Pancreas (tissue), 10 donors: Measurements from ENCODE around the gene TMA7. TPM values are rescaled to one million over a fixed set of nuclear protein-coding genes. Genes with fewer than 3 reads are reported as not detected.
"Not testable (repeated sequence)": the region's sequence is repeated elsewhere in the genome, so short reads cannot be mapped to it uniquely, and the experiment has no call there.

ENCODE experiments used
- ATAC-seq, 4 donors: fragments of 200-7000 bp; cut with Tn5 transposase; one replicate each; pipeline versions ENCODE4 v1.8.0 to v1.9.1; 2020; ENCODE audit warnings: mild to moderate bottlenecking in 4 of 4, moderate library complexity in 4 of 4
- DNase-seq, 6 donors: peaks; one replicate each; pipeline ENCODE4 v3.0.0-alpha.2; 2020
- FAIRE-seq: peaks from 2 replicates; lab custom pipeline; 2012; peaks lifted over from hg19 to GRCh38; lab: Jason Lieb, UNC
- H3K27ac ChIP-seq, 4 donors: fragments of 200-600 bp; sonication (generic); 1 replicate in 3 of 4; 2 replicates in 1 of 4; pipeline versions ENCODE4 v1.5.0 to v1.8.0; 2020
- H3K27me3 ChIP-seq, 4 donors: fragments of 200-600 bp; one replicate each; pipeline ENCODE4 v1.8.0; 2021
- H3K36me3 ChIP-seq, 3 donors: fragments of 200-600 bp; sonication (generic) in 1 of 3; one replicate each; pipeline versions ENCODE4 v1.5.0 to v1.8.0; 2020 to 2021
- H3K4me1 ChIP-seq, 3 donors: fragments of 200-600 bp; one replicate each; pipeline ENCODE4 v1.8.0; 2021
- H3K4me3 ChIP-seq, 4 donors: fragments of 200-600 bp; sonication (generic) in 2 of 4; one replicate each; pipeline versions ENCODE4 v1.5.0 to v1.8.0; 2020 to 2021
- H3K9me3 ChIP-seq, 4 donors: fragments of 200-600 bp; one replicate each; pipeline ENCODE4 v1.8.0; 2021
- WGBS, 2 donors: extraction: QIAGEN DNeasy Blood & Tissue Kit; methylation state at CpG; one replicate each; pipeline ENCODE4 v1.1.7; 2013; 5-methylcytosine and 5-hydroxymethylcytosine counted together
- intact Hi-C, 3 donors: fragments of 100-400 bp; cut with DNase I; formaldehyde crosslinking; loops; one replicate each; pipeline versions ENCODE4 v1.11.1 to v1.14.2; 2022
- polyA plus RNA-seq, 2 donors: library from polyadenylated mRNA; stranded (reverse); fragments of 200-250 nt; gene quantifications; one replicate each; pipeline ENCODE4 v1.2.3, GENCODE V29; 2013
- total RNA-seq, 6 donors: library from RNA; stranded (reverse); fragmentation: NEBNext Ultra II Directional in 4 of 6; extraction: Animal tissue kit (Norgen Biotek cat#: 25700) in 4 of 6; gene quantifications; one replicate each; pipeline versions ENCODE4 v1.2.1 to v1.2.4, GENCODE V29; 2021 to 2023
- TF ChIP-seq, protein P1 (sequence below), 4 donors: fragments of 200-600 bp; sonication (generic) in 3 of 4; IDR thresholded peaks; one replicate each; pipeline versions ENCODE4 v1.5.0 to v1.8.0; 2021; ENCODE audit warnings: antibody characterized with exemption in 4 of 4
- donor health status: healthy with polysubstance abuse.
- donor health status: DM: no; HTN: no; CAD: no; lungs with moderate emphysema.
- donor health status: DM: no; HTN: no; CAD: no.
- donor health status: control.
- donor health status: control.
- donor health status: Bipolar disorder and iron deficiency.
- donor health status: DM: yes; HTN: yes; CAD: no.
- donor health status: DM: no; HTN: no; CAD: no.
- donor health status: DM: no; HTN: no; CAD: no.
- donor health status: DM: yes; HTN: yes; CAD: no.

The TMA7 gene
- total and polyA plus RNA-seq, 8 donors: 59.0 to 320 (median 72.5) TPM

DNA sequence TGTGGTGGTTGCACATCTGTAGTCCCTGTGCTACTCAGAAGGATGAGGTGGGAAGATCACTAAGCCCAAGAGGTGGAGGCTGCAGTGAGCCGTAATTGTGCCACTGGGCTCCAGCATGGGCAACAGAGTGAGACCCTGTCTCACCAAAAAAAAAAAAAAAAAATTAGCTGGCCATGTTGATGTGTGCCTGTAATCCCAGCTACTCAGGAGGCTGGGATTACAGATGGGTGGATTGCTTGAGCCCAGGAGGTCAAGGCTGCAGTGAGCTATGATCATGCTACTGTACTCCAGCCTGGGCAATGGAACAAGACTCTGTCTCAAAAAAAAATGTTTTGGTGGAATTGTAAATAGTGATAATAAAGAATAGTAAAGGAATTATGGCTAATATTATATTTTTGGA is 16.4 kb downstream of the TMA7 start:
- peaks cover 0 to 42% (median 13%) of the 10 kb centered on the region in 3 donors for H3K36me3 ChIP-seq
- ATAC-seq: no peak
- DNase-seq: no peak
- intact Hi-C loops: no loop called here
- FAIRE-seq: no peak
- no peaks in the 10 kb centered on the region for H3K27me3 ChIP-seq
- H3K27ac ChIP-seq: no peak overlapping the region
- TF ChIP-seq, protein P1, sequence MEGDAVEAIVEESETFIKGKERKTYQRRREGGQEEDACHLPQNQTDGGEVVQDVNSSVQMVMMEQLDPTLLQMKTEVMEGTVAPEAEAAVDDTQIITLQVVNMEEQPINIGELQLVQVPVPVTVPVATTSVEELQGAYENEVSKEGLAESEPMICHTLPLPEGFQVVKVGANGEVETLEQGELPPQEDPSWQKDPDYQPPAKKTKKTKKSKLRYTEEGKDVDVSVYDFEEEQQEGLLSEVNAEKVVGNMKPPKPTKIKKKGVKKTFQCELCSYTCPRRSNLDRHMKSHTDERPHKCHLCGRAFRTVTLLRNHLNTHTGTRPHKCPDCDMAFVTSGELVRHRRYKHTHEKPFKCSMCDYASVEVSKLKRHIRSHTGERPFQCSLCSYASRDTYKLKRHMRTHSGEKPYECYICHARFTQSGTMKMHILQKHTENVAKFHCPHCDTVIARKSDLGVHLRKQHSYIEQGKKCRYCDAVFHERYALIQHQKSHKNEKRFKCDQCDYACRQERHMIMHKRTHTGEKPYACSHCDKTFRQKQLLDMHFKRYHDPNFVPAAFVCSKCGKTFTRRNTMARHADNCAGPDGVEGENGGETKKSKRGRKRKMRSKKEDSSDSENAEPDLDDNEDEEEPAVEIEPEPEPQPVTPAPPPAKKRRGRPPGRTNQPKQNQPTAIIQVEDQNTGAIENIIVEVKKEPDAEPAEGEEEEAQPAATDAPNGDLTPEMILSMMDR (IDR thresholded peaks at IDR 0.05): no peak
- H3K4me1 ChIP-seq: no peaks in the 10 kb centered on the region
- H3K4me3 ChIP-seq: no peak overlapping the region
- 95 to 98% methylated on average over 1 of the region's 1 CpG for WGBS, 2 donors
- H3K9me3 ChIP-seq: no peaks in the 10 kb centered on the region

DNA sequence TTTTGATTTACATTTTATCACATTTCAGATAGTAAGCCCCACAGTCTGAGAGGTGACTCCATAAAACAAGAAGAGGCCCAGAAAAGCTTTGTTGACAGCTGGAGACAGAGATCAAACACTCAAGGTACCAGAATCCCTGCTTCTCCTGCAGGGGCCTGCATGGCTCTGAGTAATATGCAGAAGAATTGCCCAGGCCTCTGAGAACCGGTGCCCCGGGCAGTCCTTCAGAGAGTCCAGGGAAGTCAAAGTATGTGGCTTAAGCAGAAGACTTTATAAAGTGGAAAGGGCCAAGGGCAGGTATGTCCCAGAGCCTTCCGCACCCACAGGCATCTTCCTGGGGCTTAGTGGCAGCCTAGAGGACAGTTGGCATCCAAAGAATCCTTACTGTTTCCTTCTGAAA is 19.3 kb downstream of the TMA7 start:
- intact Hi-C loops: no loop called here
- Histone ChIP-seq H3K27ac (no peak overlapping the region), H3K9me3 (no peaks in the 10 kb centered on the region), H3K4me3 (no peak overlapping the region), H3K27me3 (no peaks in the 10 kb centered on the region), H3K36me3 (peaks cover 0 to 34% (median 13%) of the 10 kb centered on the region in 3 donors), H3K4me1 (no peaks in the 10 kb centered on the region)
- no peak for DNase-seq
- WGBS, 2 donors: 93 to 95% methylated on average over 3 of the region's 3 CpGs
- TF ChIP-seq, protein P1 (IDR thresholded peaks at IDR 0.05): no peak
- no peak for ATAC-seq
- FAIRE-seq: no peak

DNA sequence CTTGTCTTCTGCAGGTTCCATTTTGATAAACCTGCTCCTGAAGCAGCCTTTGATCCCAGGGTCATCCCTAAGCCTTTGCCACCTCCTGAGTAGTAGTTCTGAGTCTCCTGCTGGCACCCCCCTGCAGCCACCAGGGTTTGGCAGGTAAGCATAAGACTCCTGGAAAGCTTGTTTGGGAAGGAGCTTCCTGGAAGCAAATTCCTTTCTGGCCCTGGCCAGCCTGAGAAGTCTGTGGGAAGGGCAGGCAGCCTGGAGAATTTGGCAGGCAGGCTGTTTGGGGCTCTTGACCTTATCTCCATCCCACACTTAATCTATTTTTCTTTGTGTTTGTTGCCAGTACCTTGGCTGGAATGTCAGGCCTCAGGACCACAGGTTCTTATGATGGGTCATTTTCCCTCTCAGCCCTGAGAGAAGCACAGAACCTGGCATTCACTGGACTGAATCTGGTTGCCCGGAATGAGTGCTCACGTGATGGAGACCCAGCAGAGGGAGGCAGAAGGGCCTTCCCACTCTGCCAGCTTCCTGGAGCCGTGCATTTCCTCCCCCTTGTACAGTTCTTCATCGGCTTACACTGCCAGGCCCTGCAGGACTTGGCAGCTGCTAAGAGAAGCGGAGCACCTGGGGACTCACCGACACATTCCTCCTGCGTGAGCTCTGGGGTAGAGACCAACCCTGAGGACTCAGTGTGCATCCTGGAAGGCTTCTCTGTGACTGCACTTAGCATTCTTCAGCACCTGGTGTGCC is 19.9 kb downstream of the TMA7 start:
- TF ChIP-seq, protein P1 (IDR thresholded peaks at IDR 0.05): no peak
- FAIRE-seq (no peak), DNase-seq (no peak), ATAC-seq (no peak)
- peaks cover 0 to 32% (median 13%) of the 10 kb centered on the region in 3 donors for H3K36me3 ChIP-seq
- WGBS, 2 donors: 81 to 84% methylated on average over 7 of the region's 7 CpGs
- no peak overlapping the region for H3K4me3 ChIP-seq
- no peaks in the 10 kb centered on the region for H3K9me3 ChIP-seq
- intact Hi-C loops: loop anchor here in 1 of 3 donors (5.0 kb wide), 1 partner anchor 87 kb away; no protein-coding TSS in a partner anchor
- H3K27ac ChIP-seq: no peak overlapping the region
- peaks cover 0 to 3% (median 0%) of the 10 kb centered on the region in 3 donors for H3K4me1 ChIP-seq
- no peaks in the 10 kb centered on the region for H3K27me3 ChIP-seq

DNA sequence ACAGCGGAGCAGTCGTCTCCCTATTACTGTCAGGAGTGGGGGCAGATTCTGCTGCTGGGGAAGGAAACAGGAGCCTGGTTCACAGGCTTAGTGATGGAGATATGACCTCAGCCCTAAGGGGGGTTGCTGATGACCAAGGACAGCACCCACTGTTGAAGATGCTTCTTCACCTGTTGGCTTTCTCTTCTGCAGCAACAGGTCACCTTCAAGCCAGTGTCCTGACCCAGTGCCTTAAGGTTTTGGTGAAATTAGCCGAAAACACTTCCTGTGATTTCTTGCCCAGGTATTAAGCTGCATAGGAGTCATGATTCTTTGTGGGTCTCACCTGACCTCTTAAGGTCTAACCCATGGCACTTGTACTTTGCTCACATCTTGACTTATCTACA is 20.5 kb downstream of the TMA7 start:
- intact Hi-C loops: loop anchor here in 1 of 3 donors (5.0 kb wide), 1 partner anchor 87 kb away; no protein-coding TSS in a partner anchor
- H3K4me3 ChIP-seq: no peak overlapping the region
- H3K27ac ChIP-seq: no peak overlapping the region
- peaks cover 0 to 7% (median 0%) of the 10 kb centered on the region in 3 donors for H3K4me1 ChIP-seq
- no peaks in the 10 kb centered on the region for H3K9me3 ChIP-seq
- no peak for ATAC-seq
- WGBS, 2 donors: 92 to 95% methylated on average over 3 of the region's 3 CpGs
- no peak for DNase-seq
- TF ChIP-seq, protein P1 (IDR thresholded peaks at IDR 0.05): no peak
- no peaks in the 10 kb centered on the region for H3K27me3 ChIP-seq
- H3K36me3 ChIP-seq: peaks cover 0 to 32% (median 13%) of the 10 kb centered on the region in 3 donors
- FAIRE-seq: no peak

DNA sequence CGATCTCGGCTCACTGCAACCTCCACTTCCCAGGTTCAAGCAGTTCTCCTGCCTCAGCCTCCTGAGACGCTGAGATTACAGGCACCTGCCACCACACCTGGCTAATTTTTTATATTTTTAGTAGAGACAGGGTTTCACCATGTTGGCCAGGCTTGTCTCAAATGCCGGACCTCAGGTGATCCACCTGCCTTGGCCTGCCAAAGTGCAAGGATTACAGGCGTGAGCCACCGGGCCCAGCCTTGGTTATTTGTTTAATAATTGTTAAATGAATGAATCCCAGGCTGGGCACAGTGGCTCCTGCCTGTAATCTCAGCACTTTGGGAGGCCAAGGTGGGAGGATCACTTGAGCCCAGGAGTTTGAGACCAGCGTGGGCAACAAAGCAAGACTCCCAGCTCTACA is 21.7 kb downstream of the TMA7 start:
- H3K4me3 ChIP-seq, H3K27me3 ChIP-seq, FAIRE-seq, H3K9me3 ChIP-seq, H3K27ac ChIP-seq, ATAC-seq, DNase-seq, H3K4me1 ChIP-seq: not testable (repeated sequence)
- WGBS, 2 donors: 78 to 82% methylated on average over 7 of the region's 7 CpGs
- peaks cover 0 to 32% (median 13%) of the 10 kb centered on the region in 3 donors for H3K36me3 ChIP-seq
- intact Hi-C loops: loop anchor here in 1 of 3 donors (5.0 kb wide), 1 partner anchor 86 kb away; no protein-coding TSS in a partner anchor
